Ovary (tissue), 9 donors: ENCODE data around the gene CCDC144A. TPM values are rescaled to one million over a fixed set of nuclear protein-coding genes. Genes with fewer than 3 reads are reported as not detected.
"Not testable (repeated sequence)": the region's sequence is repeated elsewhere in the genome, so short reads cannot be mapped to it uniquely, and the experiment has no call there.

ENCODE experiments used
- DNase-seq, 5 donors: peaks; one replicate each; pipeline ENCODE4 v3.0.0-alpha.2; 2019 to 2020
- H3K27ac ChIP-seq, 2 donors: fragments of 200-600 bp; one replicate each; pipeline versions ENCODE4 v1.5.1 to v1.8.0; 2019 to 2022
- H3K27me3 ChIP-seq: fragments of 200-600 bp; one replicate; pipeline ENCODE4 v1.8.0; 2022
- H3K36me3 ChIP-seq: fragments of 200-600 bp; sonication (generic); one replicate; pipeline ENCODE4 v1.5.1; 2019
- H3K4me1 ChIP-seq: one replicate; pipeline ENCODE4 v1.8.1; 2013; ENCODE audit warnings: mild to moderate bottlenecking, moderate library complexity; ENCODE audit not compliant: insufficient read depth
- H3K4me3 ChIP-seq: fragments of 200-600 bp; sonication (generic); one replicate; pipeline ENCODE4 v1.5.1; 2017
- H3K9me3 ChIP-seq, 2 donors: fragments of 200-600 bp in 1 of 2; sonication (generic) in 1 of 2; one replicate each; pipeline versions ENCODE4 v1.5.1 to v1.8.1; 2013 to 2019; ENCODE audit warnings: mild to moderate bottlenecking in 1 of 2, moderate library complexity in 1 of 2
- EP300 ChIP-seq: sonication (generic); formaldehyde crosslinking; IDR thresholded peaks from one replicate; pipeline ENCODE4 v1.6.1; 2017; ENCODE audit warnings: antibody characterized with exemption
- POLR2A ChIP-seq: fragments of 450-650 bp; IDR thresholded peaks from one replicate; pipeline ENCODE4 v1.6.1; 2017; ENCODE audit warnings: antibody characterized with exemption, mild to moderate bottlenecking, moderate library complexity
- WGBS, 3 donors: extraction: QIAGEN DNeasy Blood & Tissue Kit in 1 of 3; methylation state at CpG; one replicate each; pipeline versions ENCODE4 v1.1.5 to v1.1.7; 2013 to 2017; 5-methylcytosine and 5-hydroxymethylcytosine counted together
- intact Hi-C, 4 donors: fragments of 100-400 bp; cut with DNase I; formaldehyde crosslinking; loops; one replicate each; pipeline versions ENCODE4 v1.11.0 to v1.15.1; 2022 to 2023
- polyA plus RNA-seq, 2 donors: library from polyadenylated mRNA; stranded (reverse); fragments of 200-250 nt in 1 of 2; fragments of 350-450 nt in 1 of 2; fragmentation: Illumina TruSeq in 1 of 2; extraction: RNeasy Lipid Tissue Mini Kit (QIAGEN cat#74804) in 1 of 2; gene quantifications; one replicate each; pipeline ENCODE4 v1.2.3, GENCODE V29; 2013 to 2014
- total RNA-seq, 7 donors: library from RNA; depleted of rRNA in 2 of 7; stranded (reverse); fragments of >200 nt in 2 of 7; fragmentation: NEBNext Ultra II Directional in 3 of 7; extraction: Animal tissue kit (Norgen Biotek cat#: 25700) in 3 of 7; gene quantifications; one replicate each; pipeline versions ENCODE4 v1.1.0 to v1.2.4, GENCODE V29; 2016 to 2023
- TF ChIP-seq, protein P1 (sequence below), 3 donors: fragments of 450-650 bp in 2 of 3; fragments of 200-600 bp in 1 of 3; IDR thresholded peaks; one replicate each; pipeline versions ENCODE4 v1.5.1 to v1.8.0; 2016 to 2022; ENCODE audit warnings: antibody characterized with exemption in 3 of 3, mild to moderate bottlenecking in 1 of 3
- donor health status: DM: no; HTN: no; CAD: no; lungs with moderate emphysema.
- donor health status: DM: no; HTN: no; CAD: no.
- donor health status: Bipolar disorder and iron deficiency.
- donor health status: DM: yes; HTN: yes; CAD: no.
- donor health status: DM: no; HTN: no; CAD: no.
- donor health status: DM: yes; HTN: yes; CAD: no.

CCDC144A gene
- total and polyA plus RNA-seq, 9 donors, result 0.28 to 13.8 (median 1.2) TPM

DNA sequence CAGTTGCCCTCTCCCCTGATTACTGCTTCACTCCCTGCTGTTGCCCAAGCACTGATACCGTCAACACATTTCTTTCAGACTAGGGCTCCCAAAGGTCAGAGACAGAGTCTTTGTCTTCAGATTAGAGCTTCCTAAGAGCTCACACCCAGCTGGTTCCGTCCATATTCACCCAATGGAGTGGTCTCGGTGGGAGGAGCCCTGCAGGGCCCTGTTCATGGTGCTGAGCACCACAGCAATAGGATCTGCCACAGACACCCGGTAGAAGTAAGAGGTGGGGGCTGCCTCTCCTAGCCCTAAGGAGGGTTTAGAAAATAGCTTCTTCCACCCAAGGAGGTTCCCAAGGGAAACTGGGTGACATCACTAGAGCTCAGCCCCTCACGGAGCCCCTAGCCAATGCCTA lies 128.3 kb downstream of the CCDC144A start:
- WGBS, 3 donors, result 53 to 68% (median 56%) methylated on average over 5 of the region's 5 CpGs
- Histone ChIP-seq H3K4me3 (no peak overlapping the region), H3K4me1 (no peaks in the 10 kb centered on the region), H3K9me3 (no peaks in the 10 kb centered on the region), H3K27me3 (no peaks in the 10 kb centered on the region), H3K27ac (no peak overlapping the region), H3K36me3 (no peaks in the 10 kb centered on the region)
- intact Hi-C loops, result no loop called here
- no peak for DNase-seq
- no peak for TF ChIP-seq EP300
- TF ChIP-seq POLR2A, result no peak

DNA sequence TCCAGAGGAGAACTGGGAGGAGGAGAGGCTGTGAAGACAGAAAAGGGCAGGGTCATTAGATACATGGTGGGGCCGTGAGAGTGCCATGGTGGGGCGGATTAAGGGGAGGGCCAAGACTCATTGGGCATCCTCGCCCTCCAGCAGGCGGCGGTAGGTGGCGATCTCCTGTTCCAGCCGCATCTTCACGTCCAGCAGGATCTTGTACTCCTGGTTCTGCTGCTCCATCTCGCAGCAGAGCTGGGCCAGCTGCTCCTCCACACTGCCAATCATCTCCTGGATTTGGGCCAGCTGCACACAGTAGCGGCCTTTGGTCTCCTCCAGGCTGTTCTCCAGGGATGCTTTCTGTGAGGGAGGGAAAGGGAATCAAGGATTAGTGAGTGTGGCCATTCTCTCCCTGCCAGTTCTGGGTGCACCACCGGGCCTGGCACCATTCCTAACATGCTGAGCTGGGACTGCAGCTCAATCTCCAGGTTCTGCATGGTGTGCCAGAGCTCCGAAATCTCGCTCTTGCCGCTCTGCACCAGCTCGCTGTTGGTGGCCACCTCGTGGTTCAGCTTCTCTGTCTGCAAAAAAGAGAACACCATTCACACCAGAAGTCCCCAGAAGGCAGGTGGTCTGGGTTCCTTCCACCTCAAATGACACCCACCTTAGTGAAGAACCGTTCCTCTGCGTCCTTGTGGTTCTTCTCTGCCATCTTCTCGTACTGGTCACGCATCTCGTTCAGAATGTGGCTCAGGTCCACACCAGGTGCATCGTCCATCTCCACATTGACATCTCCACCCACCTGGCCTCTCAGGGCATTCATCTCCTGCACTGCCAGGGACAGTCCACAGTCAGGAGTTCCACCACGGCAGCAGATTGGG lies 129.0 kb downstream of the CCDC144A start:
- Histone ChIP-seq H3K4me3 (no peak overlapping the region), H3K27me3 (no peaks in the 10 kb centered on the region), H3K36me3 (no peaks in the 10 kb centered on the region), H3K9me3 (no peaks in the 10 kb centered on the region), H3K27ac (no peak overlapping the region), H3K4me1 (no peaks in the 10 kb centered on the region)
- WGBS, 3 donors, result 65 to 78% (median 77%) methylated on average over 19 to 23 of the region's 23 CpGs
- intact Hi-C loops, result no loop called here
- no peak for DNase-seq
- no peak for TF ChIP-seq POLR2A
- TF ChIP-seq EP300, result no peak
- TF ChIP-seq, protein P1, sequence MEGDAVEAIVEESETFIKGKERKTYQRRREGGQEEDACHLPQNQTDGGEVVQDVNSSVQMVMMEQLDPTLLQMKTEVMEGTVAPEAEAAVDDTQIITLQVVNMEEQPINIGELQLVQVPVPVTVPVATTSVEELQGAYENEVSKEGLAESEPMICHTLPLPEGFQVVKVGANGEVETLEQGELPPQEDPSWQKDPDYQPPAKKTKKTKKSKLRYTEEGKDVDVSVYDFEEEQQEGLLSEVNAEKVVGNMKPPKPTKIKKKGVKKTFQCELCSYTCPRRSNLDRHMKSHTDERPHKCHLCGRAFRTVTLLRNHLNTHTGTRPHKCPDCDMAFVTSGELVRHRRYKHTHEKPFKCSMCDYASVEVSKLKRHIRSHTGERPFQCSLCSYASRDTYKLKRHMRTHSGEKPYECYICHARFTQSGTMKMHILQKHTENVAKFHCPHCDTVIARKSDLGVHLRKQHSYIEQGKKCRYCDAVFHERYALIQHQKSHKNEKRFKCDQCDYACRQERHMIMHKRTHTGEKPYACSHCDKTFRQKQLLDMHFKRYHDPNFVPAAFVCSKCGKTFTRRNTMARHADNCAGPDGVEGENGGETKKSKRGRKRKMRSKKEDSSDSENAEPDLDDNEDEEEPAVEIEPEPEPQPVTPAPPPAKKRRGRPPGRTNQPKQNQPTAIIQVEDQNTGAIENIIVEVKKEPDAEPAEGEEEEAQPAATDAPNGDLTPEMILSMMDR (IDR thresholded peaks at IDR 0.05), result no peak

DNA sequence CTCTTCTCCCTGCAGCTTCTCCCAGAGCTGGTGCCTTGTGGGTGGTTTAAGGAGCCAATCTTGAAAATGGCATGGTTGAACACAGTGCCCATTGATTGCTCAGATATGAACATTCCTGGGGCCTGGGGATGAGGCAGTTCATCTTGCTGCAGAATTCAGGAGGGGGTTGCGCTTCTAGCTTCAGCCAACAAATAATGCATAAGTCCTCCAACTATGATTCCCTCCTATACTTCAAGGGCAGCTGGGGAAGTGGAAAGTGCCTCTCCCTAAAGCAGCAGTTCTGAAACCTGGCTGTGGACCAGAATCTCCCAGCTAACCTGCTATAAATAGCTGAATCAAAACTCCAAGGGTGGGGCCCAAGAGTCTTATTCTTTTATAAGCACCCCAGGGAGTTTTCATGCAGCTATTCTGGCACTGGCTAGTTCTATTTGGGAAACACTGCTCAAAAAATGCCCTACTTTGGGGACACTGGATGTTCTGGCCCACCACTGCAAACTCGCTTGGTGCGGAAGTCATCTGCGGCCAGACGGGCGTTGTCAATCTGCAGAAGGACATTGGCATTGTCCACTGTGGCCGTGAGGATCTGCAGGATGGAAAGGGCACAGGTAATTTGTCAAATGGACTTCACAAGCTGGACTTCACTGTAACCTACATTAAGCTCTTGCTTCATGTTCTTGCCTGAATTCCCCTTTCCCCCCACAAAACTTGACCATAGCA lies 130.3 kb downstream of the CCDC144A start:
- no peak for TF ChIP-seq EP300
- TF ChIP-seq POLR2A, result no peak
- TF ChIP-seq, protein P1 (IDR thresholded peaks at IDR 0.05), result no peak
- no peak for DNase-seq
- WGBS, 3 donors, result 52 to 65% (median 64%) methylated on average over 6 to 7 of the region's 7 CpGs
- no peaks in the 10 kb centered on the region for H3K4me1 ChIP-seq
- H3K27me3 ChIP-seq, result no peaks in the 10 kb centered on the region
- H3K4me3 ChIP-seq, result no peak overlapping the region
- H3K27ac ChIP-seq, result no peak overlapping the region
- intact Hi-C loops, result no loop called here
- no peaks in the 10 kb centered on the region for H3K36me3 ChIP-seq
- H3K9me3 ChIP-seq, result no peaks in the 10 kb centered on the region

DNA sequence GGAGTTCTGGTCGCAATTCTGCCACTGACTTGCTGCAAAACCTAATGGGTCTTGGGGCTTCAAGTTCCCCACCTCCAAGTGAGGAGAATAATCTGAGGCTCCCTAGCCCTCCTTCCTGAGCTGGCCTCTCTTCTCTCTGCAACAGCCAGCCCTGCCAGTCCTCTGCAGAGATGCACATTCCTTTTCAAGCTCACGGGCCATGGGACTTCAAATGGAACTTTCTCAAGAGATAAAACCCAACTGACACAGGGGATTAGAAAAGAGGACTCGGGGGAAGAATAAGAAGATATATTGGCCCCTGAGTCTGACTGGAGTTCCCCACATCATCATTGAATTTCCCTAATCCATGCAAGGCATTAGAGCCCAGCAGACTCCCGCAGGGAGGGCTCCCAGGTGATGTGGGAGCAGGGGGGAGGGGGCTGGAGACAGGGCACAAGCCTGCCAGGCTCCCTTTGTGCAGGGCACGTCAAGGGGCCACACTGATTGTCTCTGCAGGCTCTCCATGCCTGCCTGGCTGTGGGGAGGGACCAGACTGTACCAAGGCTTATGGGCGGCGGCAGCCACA lies 131.0 kb downstream of the CCDC144A start:
- H3K36me3 ChIP-seq, result no peaks in the 10 kb centered on the region
- 56 to 64% (median 57%) methylated on average over 4 to 5 of the region's 7 CpGs for WGBS, 3 donors

DNA sequence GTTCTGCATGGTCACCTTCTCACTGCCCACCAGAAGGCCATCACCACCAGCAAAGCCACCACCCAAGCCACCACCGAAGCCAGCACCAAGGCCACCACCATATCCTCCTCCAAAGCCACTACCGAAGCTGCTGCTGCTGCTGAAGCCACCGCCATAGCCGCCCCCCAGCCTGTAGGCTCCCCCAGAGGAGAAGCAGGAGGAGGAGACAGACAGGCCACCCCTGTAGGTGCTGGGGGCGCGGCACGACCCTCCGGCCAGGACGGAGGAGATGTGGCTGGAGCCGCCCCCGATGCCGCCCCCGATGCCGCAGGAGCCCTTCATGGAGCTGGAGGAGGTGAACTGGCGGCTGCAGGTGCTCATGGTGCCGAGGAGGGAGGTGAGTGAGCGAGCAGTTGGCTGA lies 132.1 kb downstream of the CCDC144A start:
- not testable (repeated sequence) for H3K4me1 ChIP-seq, DNase-seq
- 76 to 100% methylated on average over 1 to 11 of the region's 17 CpGs; no CpG with 5 or more reads in 1 of the 3 donors for whole genome bisulfite sequencing, 3 donors

More for the DNA sequence above, 131.0 kb downstream of the CCDC144A start:
- Histone ChIP-seq H3K27me3 (no peaks in the 10 kb centered on the region), H3K4me3 (no peak overlapping the region), H3K27ac (no peak overlapping the region), H3K9me3 (no peaks in the 10 kb centered on the region), H3K4me1 (no peaks in the 10 kb centered on the region)
- TF ChIP-seq, protein P1 (IDR thresholded peaks at IDR 0.05), result no peak
- TF ChIP-seq POLR2A, result no peak
- no peak for TF ChIP-seq EP300
- intact Hi-C loops, result no loop called here
- no peak for DNase-seq

DNA sequence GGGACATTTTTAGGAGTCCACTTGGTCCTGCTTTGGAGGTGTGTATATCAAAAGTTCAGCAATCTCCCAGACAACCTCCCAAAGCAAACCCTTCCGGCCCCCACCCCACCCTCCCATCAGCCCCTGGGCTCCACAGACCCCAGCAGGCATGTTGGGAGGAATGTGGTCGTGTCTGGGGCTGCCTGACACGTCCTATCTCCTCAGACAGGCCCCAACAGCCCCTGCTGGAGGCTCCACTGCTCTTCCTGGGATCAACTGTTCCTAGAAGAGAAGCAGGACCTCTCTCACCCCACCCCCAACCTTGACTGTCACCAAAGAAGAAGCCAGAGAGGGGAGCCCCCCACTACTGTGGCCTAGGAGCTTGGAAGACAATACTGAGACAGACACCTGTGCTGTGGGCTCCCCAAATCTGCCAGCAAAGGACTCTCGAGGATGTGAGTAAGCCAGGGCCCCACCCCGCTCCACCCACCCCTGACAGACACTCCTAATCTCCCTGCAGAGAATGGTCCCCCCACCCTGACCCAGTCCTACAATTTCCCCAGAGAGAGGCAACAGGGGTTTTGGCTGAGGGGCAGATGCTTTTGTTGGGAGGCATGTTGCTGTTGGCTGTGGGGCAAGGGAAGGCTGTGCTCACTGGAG lies 133.8 kb downstream of the CCDC144A start:
- H3K9me3 ChIP-seq, H3K27ac ChIP-seq, H3K36me3 ChIP-seq, DNase-seq, H3K4me3 ChIP-seq, H3K27me3 ChIP-seq, H3K4me1 ChIP-seq, intact Hi-C loops: not testable (repeated sequence)
- 41% methylated on average over 3 of the region's 5 CpGs; no CpG with 5 or more reads in 2 of the 3 donors for WGBS, 3 donors

More for the DNA sequence above, 132.1 kb downstream of the CCDC144A start:
- H3K36me3 ChIP-seq, H3K27me3 ChIP-seq, H3K4me3 ChIP-seq, intact Hi-C loops, H3K9me3 ChIP-seq, H3K27ac ChIP-seq: not testable (repeated sequence)
